ENCODE measurements around the gene GSTCD. TPM values are rescaled to one million over a fixed set of nuclear protein-coding genes. Genes with fewer than 3 reads are reported as not detected.
A peak's percentile ranks its signal among the peaks of the same experiment; 100 is the strongest.

GSTCD gene, protein sequence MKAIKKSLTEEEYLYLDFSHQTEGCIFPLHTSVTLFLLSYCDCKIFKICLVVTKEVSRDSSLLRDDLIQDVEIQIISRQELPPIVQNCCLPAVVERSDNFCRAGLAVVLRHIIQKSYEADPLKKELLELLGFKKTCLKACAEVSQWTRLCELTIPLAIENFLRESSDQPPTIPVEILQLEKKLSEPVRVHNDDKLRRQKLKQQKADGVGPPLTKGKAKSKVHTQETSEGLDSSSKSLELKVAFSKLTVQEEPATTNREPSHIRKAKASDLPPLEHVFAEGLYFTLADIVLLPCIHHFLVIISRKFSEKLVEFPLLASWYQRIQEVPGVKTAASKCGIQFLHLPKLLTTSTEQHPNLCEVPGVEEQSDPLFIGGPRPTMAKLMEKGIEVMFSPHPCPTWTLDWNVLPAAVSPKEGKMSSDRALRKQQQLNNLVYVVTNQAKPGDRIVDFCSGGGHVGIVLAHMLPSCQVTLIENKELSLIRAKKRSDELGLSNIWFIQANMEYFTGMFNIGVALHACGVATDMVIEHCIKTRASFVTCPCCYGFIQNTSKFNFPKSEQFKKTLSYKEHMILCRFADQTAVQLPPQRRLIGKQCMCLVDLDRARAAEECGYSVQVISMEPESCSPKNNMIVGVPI
- 10 to 100 TPM in 4 of 8 experiments, 1 to 10 TPM in 4; 4.6 to 37.7 (median 10.4) TPM for total RNA-seq

DNA sequence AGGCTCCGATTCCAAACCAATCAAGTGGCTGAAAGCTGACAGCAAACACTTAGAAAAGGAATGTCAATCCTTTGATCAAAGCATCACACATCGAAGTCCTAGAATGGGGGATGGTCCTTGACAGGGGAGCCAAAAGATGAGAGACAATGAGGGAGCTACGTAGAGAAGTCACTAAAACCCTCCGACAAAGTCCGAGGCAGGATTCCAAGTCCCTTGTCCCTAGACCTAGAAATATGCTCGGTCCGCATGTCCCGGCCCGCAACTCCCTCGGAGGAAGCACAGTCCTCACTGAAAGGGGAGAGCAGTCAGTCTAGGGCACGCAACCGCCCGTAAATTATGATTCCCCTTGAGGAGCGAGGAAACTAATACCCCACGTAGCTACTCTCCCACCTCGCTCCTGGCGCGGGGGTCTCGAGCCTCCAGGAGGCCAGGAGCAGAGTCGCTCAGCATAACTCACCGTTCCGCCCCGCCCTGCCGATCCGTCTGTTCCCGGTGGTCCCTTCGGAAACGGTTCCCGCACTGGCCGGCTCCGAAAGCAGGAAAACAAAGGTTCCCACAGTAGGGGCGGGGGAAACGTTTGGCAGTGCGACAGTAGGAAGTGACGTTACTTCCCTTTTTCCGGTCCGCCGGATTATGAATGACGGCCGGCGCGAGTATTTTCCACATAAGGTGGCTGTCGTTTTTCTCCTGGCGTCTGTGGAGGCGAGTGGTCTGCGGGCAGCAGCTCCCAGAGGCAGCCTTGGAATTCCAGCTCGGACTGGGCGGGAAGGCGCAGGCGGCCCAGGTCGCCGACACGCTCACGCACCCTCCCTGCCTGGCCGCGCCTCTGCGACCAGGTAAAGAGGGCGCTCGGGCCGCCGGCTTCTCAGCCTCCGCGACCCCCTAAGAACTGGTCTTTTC is at the start of gene GSTCD, which contains the start of gene INTS12:
Gene GSTCD, plus strand, starts transcription at position 604 of the 900 bp plus-strand sequence. CDS start 8,830 bp downstream, outside the sequence.
Gene INTS12, minus strand, starts transcription at position 509 of the 900 bp plus-strand sequence. CDS start 8,684 bp downstream, outside the sequence.
- Histone ChIP-seq H3K27ac (peak within 1 kb of the TSS; percentile 84 to 88), H3K4me3 (peak within 1 kb of the TSS; percentile 70 to 88 (median 76)), H3K4me1 (replicated peaks in 1 of 2) (peaks cover 5 to 20% of the 10 kb centered on the region in 2 donors)
- in situ Hi-C loops (cut with MboI; ENCODE audit: low pct_unique_long_range_greater_than_20kb in 2 of 9, low sequenced_read_pairs in 9 of 9, unreplicated experiment in 9 of 9): loop anchor here in 2 of 9 experiments (25.0 kb wide), 2 partner anchors 196 to 479 kb away; no protein-coding TSS in a partner anchor
- WGBS, 10 experiments: 0 to 6% (median 0%) methylated on average over 1 to 14 of the region's 63 CpGs
- ATAC-seq (replicated peaks in 6 of 8): peak; percentile 91 to 97 (median 95)

- no peak overlapping the region for H3K27ac ChIP-seq
- no peak overlapping the region for H3K4me3 ChIP-seq
- ATAC-seq (replicated peaks in 6 of 8): no peak
- 0 to 100% (median 76%) methylated on average over 1 to 6 of the region's 6 CpGs; no CpG with 5 or more reads in 2 of the 10 experiments for WGBS, 10 experiments
- H3K4me1 ChIP-seq (replicated peaks in 1 of 2): no peaks in the 10 kb centered on the region
- in situ Hi-C loops (cut with MboI; ENCODE audit: low pct_unique_long_range_greater_than_20kb in 2 of 9, low sequenced_read_pairs in 9 of 9, unreplicated experiment in 9 of 9): loop anchor here in 1 of 9 experiments (25.0 kb wide), 1 partner anchor 122 kb away; no protein-coding TSS in a partner anchor
These were observed 49.4 kb upstream of the GSTCD start for GRCh38 chr4:105659190-105659589.

GRCh38 chr4:105661028-105661427 is 47.6 kb upstream of the GSTCD start:
- in situ Hi-C loops (cut with MboI; ENCODE audit: low pct_unique_long_range_greater_than_20kb in 2 of 9, low sequenced_read_pairs in 9 of 9, unreplicated experiment in 9 of 9): loop anchor here in 1 of 9 experiments (25.0 kb wide), 1 partner anchor 124 kb away; no protein-coding TSS in a partner anchor
- WGBS, 10 experiments: 20 to 100% (median 94%) methylated on average over 1 to 3 of the region's 3 CpGs; no CpG with 5 or more reads in 1 of the 10 experiments
- no peak for ATAC-seq (replicated peaks in 6 of 8)

GRCh38 chr4:105662935-105663675 is 45.5 kb upstream of the GSTCD start:
- ATAC-seq (replicated peaks in 6 of 8): no peak
- in situ Hi-C loops (cut with MboI; ENCODE audit: low pct_unique_long_range_greater_than_20kb in 2 of 9, low sequenced_read_pairs in 9 of 9, unreplicated experiment in 9 of 9): loop anchor here in 1 of 9 experiments (25.0 kb wide), 1 partner anchor 126 kb away; no protein-coding TSS in a partner anchor
- H3K27ac ChIP-seq: no peak overlapping the region
- WGBS, 10 experiments: 32 to 100% (median 79%) methylated on average over 1 to 2 of the region's 2 CpGs; no CpG with 5 or more reads in 2 of the 10 experiments
- no peaks in the 10 kb centered on the region for H3K4me1 ChIP-seq (replicated peaks in 1 of 2)
- no peak overlapping the region for H3K4me3 ChIP-seq

More at GRCh38 chr4:105661028-105661427, 47.6 kb upstream of the GSTCD start:
- Histone ChIP-seq H3K4me3 (no peak overlapping the region), H3K27ac (no peak overlapping the region), H3K4me1 (replicated peaks in 1 of 2) (no peaks in the 10 kb centered on the region)

DNA sequence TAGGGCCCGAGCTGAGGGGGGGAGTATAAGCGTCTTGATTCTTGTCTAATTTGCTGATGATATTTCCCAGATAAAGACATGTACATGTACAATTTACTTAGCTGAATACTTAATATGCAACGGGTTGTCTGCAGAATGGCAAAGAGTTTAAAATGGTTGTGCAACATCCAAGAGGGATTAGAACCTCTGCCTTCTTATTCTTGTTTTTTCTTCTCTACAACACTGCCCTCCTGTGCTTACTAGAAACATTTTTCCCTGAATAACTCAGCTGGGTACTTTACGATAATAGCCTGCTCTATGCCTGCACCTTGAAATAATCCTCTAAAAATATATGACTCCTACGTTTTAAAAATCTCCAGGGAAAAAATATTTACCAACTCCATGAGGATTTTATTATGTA is 41.9 kb upstream of the GSTCD start:
- Histone ChIP-seq H3K27ac (no peak overlapping the region), H3K4me3 (no peak overlapping the region), H3K4me1 (replicated peaks in 1 of 2) (no peaks in the 10 kb centered on the region)
- 0 to 62% (median 34%) methylated on average over 2 to 5 of the region's 5 CpGs for WGBS, 10 experiments
- in situ Hi-C loops (cut with MboI; ENCODE audit: low pct_unique_long_range_greater_than_20kb in 2 of 9, low sequenced_read_pairs in 9 of 9, unreplicated experiment in 9 of 9): loop anchor here in 1 of 9 experiments (25.0 kb wide), 1 partner anchor 129 kb away; no protein-coding TSS in a partner anchor
- peak in 5 of 8 experiments; percentile 50 to 98 (median 86) for ATAC-seq (replicated peaks in 6 of 8)

DNA sequence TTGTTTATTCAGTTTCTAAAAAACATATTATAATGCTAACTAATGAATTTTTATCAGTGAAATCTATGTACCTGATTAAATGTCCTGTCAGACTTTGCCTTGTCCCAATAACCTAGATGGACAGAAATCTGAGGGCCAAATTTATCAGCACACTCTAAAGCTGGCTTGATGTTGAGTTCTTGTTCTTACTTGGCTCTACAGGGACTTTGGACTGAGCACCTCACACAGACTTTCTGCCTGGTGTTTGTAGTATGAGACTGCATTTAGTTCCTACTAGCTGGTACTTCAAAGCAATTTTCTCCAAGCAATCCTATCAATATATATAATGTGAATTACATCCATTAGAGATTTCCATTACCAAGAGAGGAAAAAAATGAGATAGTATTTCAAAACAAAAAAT is 37.9 kb upstream of the GSTCD start:
- Histone ChIP-seq H3K27ac (no peak overlapping the region), H3K4me1 (replicated peaks in 1 of 2) (no peaks in the 10 kb centered on the region), H3K4me3 (no peak overlapping the region)
- in situ Hi-C loops (cut with MboI; ENCODE audit: low pct_unique_long_range_greater_than_20kb in 2 of 9, low sequenced_read_pairs in 9 of 9, unreplicated experiment in 9 of 9): loop anchor here in 1 of 9 experiments (25.0 kb wide), 1 partner anchor 133 kb away; no protein-coding TSS in a partner anchor
- no peak for ATAC-seq (replicated peaks in 6 of 8)

DNA sequence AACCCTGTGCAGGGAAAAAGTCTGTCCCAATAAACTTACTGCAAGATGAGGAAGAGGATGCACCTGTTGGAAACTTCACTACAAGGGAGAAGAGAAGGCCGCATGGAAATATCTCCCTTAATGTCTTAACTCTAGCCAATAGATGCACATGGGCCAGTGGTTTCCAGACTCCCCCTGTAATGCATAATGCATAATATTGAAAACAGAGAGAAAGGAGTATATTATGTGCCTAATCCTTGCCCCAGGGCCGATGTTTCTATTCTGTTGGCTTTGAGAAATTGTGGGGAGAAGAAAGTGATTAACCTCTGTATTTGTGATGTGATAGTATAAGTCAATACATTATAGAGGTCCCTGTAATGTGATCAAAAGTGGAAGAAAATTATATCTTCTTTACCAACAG is 37.3 kb upstream of the GSTCD start:
- no peak overlapping the region for H3K4me3 ChIP-seq
- in situ Hi-C loops (cut with MboI; ENCODE audit: low pct_unique_long_range_greater_than_20kb in 2 of 9, low sequenced_read_pairs in 9 of 9, unreplicated experiment in 9 of 9): loop anchor here in 1 of 9 experiments (25.0 kb wide), 1 partner anchor 134 kb away; no protein-coding TSS in a partner anchor
- ATAC-seq (replicated peaks in 6 of 8): peak in 1 of 8 experiments; percentile 79
- no peak overlapping the region for H3K27ac ChIP-seq
- 0 to 83% (median 71%) methylated on average over 1 to 2 of the region's 2 CpGs; no CpG with 5 or more reads in 1 of the 10 experiments for WGBS, 10 experiments
- no peaks in the 10 kb centered on the region for H3K4me1 ChIP-seq (replicated peaks in 1 of 2)

- Histone ChIP-seq H3K4me1 (replicated peaks in 1 of 2) (no peaks in the 10 kb centered on the region), H3K4me3 (no peak overlapping the region), H3K27ac (no peak overlapping the region)
- in situ Hi-C loops (cut with MboI; ENCODE audit: low pct_unique_long_range_greater_than_20kb in 2 of 9, low sequenced_read_pairs in 9 of 9, unreplicated experiment in 9 of 9): loop anchor here in 1 of 9 experiments (25.0 kb wide), 1 partner anchor 137 kb away; no protein-coding TSS in a partner anchor
- ATAC-seq (replicated peaks in 6 of 8): no peak
- WGBS, 10 experiments: 55 to 100% (median 88%) methylated on average over 1 of the region's 1 CpG
These were observed 34.6 kb upstream of the GSTCD start for GRCh38 chr4:105674011-105674410.

DNA sequence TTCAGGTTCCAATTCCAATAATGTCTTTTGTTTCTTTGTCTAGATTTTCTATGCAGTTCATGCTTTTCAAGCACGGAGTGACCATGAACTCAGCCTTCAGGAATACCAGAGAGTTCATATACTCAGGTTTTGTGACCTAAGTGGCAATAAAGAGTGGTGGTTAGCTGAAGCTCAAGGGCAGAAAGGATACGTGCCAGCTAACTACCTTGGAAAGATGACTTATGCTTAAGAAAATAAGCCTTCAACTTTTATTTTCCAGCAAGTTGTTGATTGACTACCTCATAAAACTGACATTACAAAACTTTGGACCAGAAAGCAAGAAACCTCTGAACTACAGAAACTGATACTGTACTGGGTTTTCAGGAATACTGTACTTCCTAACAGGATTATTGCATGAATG is 30.9 kb upstream of the GSTCD start:
- 17 to 100% (median 78%) methylated on average over 1 to 2 of the region's 2 CpGs; no CpG with 5 or more reads in 3 of the 10 experiments for WGBS, 10 experiments
- no peak for ATAC-seq (replicated peaks in 6 of 8)

DNA sequence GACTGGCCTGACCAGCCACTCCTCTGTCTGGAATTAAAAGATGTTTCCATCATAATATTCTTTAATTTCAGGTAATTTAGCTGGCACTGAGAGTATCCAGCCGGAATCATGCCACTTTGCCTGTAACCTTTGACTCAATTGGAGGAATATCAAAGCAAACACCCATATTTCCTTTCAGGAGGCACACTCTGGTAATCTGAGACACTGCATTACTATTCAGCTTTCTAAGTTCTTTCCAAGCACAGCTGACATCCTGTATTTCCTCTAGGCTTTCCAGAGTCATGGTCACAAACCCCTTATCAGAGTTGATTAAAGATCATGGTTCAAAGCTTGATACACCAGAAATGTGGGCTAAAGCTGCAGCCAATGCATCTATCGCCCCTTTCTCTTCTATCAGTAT is 29.4 kb upstream of the GSTCD start:
- Histone ChIP-seq H3K4me3 (no peak overlapping the region), H3K27ac (no peak overlapping the region), H3K4me1 (replicated peaks in 1 of 2) (no peaks in the 10 kb centered on the region)
- ATAC-seq (replicated peaks in 6 of 8): peak in 1 of 8 experiments; percentile 20
- 80 to 100% (median 91%) methylated on average over 1 to 2 of the region's 2 CpGs; no CpG with 5 or more reads in 2 of the 10 experiments for WGBS, 10 experiments
- in situ Hi-C loops (cut with MboI; ENCODE audit: low pct_unique_long_range_greater_than_20kb in 2 of 9, low sequenced_read_pairs in 9 of 9, unreplicated experiment in 9 of 9): no loop called here

More for the DNA sequence above, 30.9 kb upstream of the GSTCD start:
- H3K4me3 ChIP-seq: no peak overlapping the region
- in situ Hi-C loops (cut with MboI; ENCODE audit: low pct_unique_long_range_greater_than_20kb in 2 of 9, low sequenced_read_pairs in 9 of 9, unreplicated experiment in 9 of 9): no loop called here
- H3K4me1 ChIP-seq (replicated peaks in 1 of 2): no peaks in the 10 kb centered on the region
- no peak overlapping the region for H3K27ac ChIP-seq

DNA sequence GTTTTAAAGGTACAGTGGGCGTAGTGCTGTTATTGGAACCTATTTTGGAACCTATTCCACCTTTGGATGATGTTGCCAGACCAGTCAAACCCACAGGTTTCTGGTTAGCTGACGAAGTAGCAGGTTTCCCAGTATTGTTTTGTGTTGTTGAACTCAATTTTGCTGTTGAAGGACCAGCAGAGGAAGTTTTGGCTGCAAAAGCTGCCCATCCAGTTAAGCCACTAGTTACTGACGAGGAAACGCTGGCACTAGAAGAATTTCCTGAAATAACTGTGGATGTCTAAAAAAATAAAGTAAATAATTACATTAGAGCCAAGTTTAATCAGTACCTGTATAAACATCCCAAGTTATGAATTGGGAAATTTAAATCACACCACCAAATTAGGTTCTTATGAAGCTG is 25.5 kb upstream of the GSTCD start:
- Histone ChIP-seq H3K4me3 (no peak overlapping the region), H3K4me1 (replicated peaks in 1 of 2) (no peaks in the 10 kb centered on the region), H3K27ac (no peak overlapping the region)
- WGBS, 10 experiments: 67 to 100% (median 97%) methylated on average over 1 to 4 of the region's 4 CpGs
- in situ Hi-C loops (cut with MboI; ENCODE audit: low pct_unique_long_range_greater_than_20kb in 2 of 9, low sequenced_read_pairs in 9 of 9, unreplicated experiment in 9 of 9): no loop called here
- no peak for ATAC-seq (replicated peaks in 6 of 8)
